Measurements from ENCODE around the gene SMAD7.

The SMAD7 gene

GRCh38 chr18:48944634-48945033 lies 6.1 kb downstream of the SMAD7 start:
- DNase-seq: no peak

GRCh38 chr18:48943736-48944527 lies 6.8 kb downstream of the SMAD7 start:
- peak in 1 of 5 donors; percentile 34 for DNase-seq

DNA sequence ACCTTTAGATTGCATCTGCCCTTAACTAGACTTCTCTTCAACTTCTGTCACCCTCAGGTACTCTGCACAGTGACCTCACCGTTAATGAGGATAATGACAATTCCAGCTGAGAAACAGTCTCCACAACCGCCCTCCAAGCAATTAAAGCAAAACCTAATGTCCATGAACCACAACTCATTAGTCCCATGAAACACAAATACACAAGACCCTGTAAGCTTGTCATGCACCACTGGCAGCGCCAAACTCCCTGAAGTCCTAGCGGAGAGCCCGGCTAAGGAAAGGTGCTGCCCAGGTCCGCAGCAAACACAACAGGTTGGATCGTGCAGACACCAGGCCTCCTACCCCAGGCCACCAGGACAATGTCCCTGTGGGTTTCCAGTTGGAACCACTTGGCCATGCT lies 7.4 kb downstream of the SMAD7 start:
- DNase-seq: no peak

GRCh38 chr18:48942554-48943261 lies 8.1 kb downstream of the SMAD7 start:
- DNase-seq: no peak

- no peak for DNase-seq
Observed at GRCh38 chr18:48942086-48942485, 8.7 kb downstream of the SMAD7 start.

DNA sequence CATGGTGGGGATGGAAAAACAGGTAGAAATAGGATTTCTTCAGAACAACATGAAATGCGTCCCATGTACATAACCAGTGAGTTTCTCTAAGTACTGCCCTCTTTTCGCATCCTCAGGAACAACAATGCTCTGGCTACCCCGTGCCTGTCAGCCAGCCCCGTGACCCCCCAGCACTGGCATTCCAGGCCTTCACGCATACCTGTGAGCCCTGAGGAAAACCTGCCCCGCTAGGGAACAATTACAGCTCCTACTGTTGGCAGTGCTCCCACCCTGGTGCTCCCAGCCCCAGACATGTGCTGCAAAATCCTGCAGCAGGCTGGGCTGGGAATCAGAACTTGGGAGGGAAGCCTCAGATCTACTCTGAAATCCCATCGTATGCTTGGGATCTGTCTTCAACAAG lies 9.1 kb downstream of the SMAD7 start:
- no peak for DNase-seq

DNA sequence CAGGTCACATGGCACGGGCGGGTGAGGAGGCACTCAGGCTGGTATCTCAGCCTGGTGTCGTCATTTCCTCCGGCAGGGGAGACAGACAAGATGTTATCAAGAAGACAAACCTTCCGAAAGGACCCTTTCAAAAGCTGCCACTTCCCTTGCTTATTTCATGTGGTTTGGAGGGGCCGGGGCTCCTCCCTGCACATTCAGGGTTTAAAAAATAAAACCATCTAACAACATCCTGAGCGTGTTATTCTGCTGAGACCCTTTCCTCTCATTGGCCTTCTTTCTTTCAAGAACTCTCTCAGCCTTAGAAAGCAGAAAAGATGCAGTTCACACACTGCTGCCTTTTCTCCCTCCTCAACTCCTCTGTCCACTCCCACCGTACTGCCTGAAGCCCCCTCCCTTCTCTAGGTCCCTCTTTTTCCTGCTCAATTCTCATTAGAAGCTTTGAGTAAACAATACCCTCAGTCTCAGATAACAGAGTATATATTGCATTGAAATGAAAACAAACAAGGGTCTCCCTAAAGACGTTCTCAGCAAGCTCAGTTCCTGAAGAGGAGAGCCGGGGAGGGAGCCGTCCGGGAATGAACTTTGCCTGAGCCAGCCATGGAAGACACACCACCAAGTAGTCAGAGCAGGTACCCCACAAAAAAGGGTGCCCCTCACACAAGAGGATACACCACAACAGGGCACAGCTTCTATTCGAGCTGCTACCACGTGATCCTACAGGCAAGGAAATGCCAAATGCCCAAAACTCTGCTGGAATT lies 9.7 kb downstream of the SMAD7 start:
- peak; percentile 81 to 93 (median 87) for DNase-seq

GRCh38 chr18:48939205-48940097 lies 11.3 kb downstream of the SMAD7 start:
- DNase-seq: no peak

DNA sequence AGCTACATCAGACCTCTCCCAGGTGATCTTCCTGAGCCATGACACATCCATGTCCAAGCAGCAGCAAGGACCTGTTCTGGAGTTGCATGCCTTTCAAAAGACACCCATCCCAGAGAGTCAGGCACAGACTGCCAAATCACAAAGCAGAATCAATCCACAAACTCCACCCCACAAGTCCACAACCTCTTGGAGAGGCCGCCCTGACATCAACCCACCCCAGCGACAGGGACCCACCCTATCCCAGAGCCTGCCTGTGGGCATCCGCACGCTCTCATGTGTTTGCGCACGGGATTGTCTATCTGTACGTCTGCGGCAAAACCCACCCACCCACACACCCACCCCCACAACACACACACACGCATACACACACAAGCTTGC lies 11.9 kb downstream of the SMAD7 start:
- DNase-seq: no peak

DNA sequence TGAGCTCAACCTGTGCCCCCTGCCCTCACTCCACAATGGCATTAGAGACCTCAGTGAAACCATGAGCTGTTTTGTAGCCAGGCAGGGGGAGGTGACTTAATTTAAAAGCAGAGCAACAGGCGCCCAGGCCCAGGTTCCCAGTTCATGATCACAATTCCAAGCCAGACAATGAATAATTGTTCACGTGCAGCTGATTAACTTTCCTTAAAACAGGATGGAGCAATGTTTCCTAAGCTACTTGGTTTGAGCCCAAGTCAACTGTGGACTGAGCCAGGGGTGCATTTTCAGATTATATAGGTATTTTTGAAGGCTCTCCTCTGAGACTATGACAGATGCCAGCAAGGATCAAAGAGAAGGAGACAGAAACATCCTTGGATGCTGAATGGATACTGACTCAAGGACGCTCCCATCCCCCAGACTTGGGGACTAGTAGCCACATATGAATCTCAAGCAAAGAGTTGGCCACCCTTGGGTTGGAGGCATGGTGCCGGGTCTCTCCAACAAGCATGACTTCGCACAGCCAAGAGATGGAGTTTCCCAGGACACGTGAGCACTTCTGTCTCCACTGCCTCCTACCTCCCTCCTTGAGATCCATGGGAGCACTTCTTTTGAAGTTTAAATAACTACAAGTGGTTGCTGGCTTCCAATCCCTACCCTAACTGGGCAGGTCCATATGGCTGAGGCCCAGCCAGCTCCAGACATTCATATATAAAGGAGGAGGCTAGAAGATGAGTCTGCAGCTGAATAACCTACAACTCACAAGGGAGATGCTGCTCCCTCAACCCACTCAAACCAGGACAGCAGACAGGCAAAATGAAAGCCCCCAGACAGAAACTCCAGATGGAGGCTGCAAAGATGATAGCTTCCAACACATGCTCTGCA lies 12.7 kb downstream of the SMAD7 start:
- DNase-seq: no peak

- DNase-seq: no peak
Observed at GRCh38 chr18:48935433-48935774, 15.4 kb downstream of the SMAD7 start.

DNA sequence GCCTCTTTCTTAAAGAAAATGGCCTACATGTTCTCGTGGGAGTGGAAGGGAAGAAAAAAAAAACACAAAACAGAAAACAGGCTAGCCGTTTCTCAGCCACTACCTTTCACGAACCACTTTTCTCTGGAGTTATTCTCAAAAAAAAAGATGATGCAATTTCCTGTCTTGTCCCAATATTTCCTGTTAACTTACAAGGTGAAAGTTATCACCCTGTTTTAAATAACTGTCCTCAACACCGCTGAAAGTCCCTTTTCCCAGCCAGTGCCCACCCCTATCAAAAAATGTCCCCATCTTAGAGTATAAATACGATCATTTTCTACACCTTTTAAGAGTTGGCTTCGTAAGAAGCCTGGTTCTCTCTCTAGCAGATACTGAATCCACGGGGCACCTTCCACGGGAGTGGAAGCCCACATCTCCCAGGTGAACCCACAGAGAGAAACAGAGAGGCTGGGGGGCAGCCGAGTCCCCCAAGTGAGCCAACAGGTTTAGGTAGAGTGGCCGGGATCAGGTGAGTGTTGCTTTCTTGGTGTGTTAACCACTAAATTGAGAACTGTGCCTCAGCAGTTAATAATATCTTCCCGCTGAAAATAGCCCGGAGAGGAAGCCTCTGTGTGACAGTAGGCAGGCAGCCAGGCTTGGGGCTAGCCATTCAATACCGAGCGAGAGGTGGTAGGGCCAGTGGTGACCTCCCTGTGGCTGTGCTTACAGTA lies 15.9 kb downstream of the SMAD7 start:
- DNase-seq: peak in 1 of 5 donors; percentile 56

GRCh38 chr18:48934415-48934722 lies 16.4 kb downstream of the SMAD7 start:
- no peak for DNase-seq

DNA sequence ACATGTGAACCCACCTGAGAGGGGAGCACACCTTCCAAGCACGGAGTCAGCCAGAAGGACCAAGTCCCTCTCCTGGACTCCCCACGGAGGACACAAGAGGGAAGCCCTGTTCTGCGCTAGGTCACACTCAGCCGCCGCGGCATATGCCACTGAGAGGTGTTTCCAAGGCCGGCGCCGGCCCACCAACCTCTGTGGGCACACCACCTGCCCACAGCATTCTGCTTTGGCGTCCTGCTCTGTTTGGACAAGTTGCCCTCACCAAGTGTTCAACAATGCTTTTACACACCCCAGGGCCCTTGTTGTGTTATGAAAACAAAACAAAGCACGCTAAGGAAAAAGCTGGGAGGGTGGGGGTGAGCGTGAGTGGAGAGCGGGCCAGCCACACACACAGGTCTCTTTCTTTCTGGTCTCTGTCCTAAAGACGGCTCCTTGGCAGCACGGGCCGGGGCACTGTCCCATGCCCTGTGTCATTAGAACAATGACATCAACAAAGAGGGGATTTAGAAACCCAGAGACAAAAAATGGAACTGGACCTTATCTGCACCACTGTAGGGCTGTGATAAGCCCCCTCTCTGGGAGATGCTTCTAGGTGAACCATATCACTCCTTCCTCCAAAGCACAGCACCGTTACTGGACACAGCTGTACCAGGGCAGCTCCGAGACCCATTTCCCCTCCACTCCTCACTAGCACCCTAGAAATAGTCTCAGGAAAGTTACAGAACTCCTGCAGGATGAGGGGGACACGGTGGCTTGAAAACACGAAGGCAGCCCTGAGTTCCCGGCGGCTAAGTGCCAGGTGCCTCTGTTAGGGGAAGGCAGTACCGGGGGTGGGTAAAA lies 17.0 kb downstream of the SMAD7 start:
- DNase-seq: no peak

GRCh38 chr18:48932822-48933510 lies 17.8 kb downstream of the SMAD7 start:
- DNase-seq: no peak

GRCh38 chr18:48932462-48932818 lies 18.3 kb downstream of the SMAD7 start:
- no peak for DNase-seq

GRCh38 chr18:48931680-48932461 lies 18.9 kb downstream of the SMAD7 start:
- peak in 1 of 5 donors; percentile 74 for DNase-seq

- no peak for DNase-seq
Observed at GRCh38 chr18:48930926-48931325, 19.8 kb downstream of the SMAD7 start.

All from T-helper 1 cell (primary cell).